Measurements from ENCODE around the gene PCDHA8.
"Not testable (repeated sequence)": the region's sequence is repeated elsewhere in the genome, so short reads cannot be mapped to it uniquely, and the experiment has no call there.

PCDHA8 gene

DNA sequence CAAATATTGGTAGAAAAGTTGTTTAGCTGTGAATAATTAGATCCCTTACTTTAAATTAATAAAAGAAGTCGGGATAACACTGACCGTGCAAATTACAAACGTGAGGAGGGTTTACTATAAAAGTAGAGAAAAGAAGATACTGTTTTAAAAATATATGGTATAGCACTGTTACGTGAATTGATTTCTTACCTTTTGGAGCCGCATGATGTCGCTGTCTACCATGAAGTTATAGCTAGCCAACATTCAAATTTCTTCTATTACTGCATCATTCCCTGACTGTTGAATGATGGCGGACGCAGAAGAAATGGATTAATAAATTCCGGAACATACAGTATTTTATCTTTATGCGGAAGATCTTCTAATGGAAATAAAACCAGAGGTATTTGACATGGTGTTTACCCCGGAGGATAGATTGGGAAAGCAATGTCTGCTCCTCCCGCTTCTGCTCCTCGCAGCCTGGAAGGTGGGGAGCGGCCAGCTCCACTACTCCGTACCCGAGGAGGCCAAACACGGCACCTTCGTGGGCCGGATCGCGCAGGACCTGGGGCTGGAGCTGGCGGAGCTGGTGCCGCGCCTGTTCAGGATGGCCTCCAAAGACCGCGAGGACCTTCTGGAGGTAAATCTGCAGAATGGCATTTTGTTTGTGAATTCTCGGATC, 13.2 kb upstream of the PCDHA8 start, which contains the start of gene PCDHA6:
PCDHA6 (plus strand) TSS at position 257 of the 658 bp plus-strand sequence; CDS start at position 389, 132 bp downstream.
- no peak for DNase-seq (ENCODE audit: low read depth)

DNA sequence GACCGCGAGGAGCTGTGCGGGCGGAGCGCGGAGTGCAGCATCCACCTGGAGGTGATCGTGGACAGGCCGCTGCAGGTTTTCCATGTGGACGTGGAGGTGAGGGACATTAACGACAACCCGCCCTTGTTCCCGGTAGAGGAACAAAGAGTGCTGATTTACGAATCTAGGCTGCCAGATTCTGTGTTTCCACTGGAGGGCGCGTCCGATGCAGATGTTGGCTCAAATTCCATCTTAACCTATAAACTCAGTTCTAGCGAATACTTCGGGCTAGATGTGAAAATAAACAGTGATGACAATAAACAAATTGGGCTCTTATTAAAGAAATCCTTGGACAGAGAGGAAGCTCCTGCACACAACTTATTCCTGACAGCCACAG, 12.6 kb upstream of the PCDHA8 start:
- DNase-seq (ENCODE audit: low read depth), result no peak

DNA sequence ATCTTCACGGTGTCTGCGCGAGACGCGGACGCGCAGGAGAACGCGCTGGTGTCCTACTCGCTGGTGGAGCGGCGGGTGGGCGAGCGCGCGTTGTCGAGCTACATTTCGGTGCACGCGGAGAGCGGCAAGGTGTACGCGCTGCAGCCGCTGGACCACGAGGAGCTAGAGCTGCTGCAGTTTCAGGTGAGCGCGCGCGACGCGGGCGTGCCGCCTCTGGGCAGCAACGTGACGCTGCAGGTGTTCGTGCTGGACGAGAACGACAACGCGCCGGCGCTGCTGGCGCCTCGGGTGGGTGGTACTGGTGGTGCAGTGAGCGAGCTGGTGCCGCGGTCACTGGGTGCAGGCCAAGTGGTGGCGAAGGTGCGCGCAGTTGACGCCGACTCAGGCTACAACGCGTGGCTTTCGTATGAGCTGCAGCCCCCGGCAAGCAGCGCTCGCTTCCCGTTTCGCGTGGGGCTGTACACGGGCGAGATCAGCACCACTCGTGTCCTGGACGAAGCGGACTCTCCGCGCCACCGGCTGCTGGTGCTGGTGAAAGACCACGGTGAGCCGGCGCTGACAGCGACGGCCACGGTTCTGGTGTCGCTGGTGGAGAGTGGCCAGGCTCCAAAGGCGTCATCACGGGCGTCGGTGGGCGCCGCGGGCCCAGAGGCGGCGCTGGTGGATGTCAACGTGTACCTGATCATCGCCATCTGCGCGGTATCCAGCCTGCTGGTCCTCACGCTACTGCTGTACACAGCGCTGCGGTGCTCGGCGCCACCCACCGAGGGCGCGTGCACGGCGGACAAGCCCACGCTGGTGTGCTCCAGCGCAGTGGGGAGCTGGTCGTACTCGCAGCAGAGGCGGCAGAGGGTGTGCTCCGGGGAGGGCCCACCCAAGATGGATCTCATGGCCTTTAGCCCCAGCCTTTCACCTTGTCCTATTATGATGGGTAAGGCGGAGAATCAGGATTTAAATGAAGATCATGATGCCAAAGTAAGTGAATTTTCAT, 11.2 kb upstream of the PCDHA8 start:
- not testable (repeated sequence) for DNase-seq (ENCODE audit: low read depth)

DNA sequence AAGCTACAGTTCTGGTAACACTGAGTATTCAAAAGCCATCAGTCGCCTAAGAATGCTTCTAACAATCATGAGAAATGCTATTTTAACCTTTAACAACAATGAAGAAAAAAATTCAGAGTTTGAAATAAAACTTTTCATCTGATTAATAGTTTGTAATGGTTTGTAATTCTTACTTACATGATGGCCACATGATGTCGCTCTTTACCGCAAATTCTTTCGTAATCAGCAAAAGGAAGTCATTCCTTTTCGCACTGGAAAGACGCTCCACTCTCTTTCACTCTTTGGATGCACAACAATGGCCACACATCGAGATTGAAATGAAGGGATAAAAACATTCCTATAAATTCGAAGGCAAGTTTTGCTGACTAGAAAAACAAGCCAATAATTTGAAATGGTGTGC, 7.0 kb upstream of the PCDHA8 start, which contains the start of gene PCDHA7:
PCDHA7 (plus strand) TSS at position 277 of the 400 bp plus-strand sequence; CDS start at position 392, 115 bp downstream.
- no peak for DNase-seq (ENCODE audit: low read depth)

DNA sequence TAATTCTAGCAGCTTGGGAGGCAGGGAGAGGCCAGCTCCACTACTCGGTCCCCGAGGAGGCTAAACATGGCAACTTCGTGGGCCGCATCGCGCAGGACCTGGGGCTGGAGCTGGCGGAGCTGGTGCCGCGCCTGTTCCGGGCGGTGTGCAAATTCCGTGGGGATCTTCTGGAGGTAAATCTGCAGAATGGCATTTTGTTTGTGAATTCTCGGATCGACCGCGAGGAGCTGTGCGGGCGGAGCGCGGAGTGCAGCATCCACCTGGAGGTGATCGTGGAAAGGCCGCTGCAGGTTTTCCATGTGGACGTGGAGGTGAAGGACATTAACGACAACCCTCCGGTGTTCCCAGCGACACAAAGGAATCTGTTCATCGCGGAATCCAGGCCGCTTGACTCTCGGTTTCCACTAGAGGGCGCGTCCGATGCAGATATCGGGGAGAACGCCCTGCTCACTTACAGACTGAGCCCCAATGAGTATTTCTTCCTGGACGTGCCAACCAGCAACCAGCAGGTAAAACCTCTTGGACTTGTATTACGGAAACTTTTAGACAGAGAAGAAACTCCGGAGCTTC, 6.5 kb upstream of the PCDHA8 start:
- DNase-seq (ENCODE audit: low read depth), result not testable (repeated sequence)

DNA sequence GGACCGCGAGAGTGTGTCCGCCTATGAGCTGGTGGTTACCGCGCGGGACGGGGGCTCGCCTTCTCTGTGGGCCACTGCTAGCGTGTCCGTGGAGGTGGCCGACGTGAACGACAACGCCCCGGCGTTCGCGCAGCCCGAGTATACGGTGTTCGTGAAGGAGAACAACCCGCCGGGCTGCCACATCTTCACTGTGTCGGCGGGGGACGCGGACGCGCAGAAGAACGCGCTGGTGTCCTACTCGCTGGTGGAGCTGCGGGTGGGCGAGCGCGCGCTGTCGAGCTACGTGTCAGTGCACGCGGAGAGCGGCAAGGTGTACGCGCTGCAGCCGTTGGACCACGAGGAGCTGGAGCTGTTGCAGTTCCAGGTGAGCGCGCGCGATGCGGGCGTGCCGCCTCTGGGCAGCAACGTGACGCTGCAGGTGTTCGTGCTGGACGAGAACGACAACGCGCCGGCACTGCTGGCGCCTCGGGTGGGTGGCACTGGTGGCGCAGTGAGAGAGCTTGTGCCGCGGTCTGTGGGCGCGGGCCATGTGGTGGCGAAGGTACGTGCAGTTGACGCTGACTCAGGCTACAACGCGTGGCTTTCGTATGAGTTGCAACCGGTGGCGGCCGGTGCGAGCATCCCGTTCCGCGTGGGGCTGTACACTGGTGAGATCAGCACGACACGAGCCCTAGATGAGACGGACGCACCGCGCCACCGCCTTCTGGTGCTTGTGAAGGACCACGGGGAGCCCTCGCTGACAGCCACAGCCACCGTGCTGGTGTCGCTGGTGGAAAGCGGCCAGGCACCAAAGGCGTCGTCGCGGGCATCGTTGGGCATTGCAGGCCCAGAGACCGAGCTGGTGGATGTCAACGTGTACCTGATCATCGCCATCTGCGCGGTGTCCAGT, 5.1 kb upstream of the PCDHA8 start:
- DNase-seq (ENCODE audit: low read depth), result no peak

DNA sequence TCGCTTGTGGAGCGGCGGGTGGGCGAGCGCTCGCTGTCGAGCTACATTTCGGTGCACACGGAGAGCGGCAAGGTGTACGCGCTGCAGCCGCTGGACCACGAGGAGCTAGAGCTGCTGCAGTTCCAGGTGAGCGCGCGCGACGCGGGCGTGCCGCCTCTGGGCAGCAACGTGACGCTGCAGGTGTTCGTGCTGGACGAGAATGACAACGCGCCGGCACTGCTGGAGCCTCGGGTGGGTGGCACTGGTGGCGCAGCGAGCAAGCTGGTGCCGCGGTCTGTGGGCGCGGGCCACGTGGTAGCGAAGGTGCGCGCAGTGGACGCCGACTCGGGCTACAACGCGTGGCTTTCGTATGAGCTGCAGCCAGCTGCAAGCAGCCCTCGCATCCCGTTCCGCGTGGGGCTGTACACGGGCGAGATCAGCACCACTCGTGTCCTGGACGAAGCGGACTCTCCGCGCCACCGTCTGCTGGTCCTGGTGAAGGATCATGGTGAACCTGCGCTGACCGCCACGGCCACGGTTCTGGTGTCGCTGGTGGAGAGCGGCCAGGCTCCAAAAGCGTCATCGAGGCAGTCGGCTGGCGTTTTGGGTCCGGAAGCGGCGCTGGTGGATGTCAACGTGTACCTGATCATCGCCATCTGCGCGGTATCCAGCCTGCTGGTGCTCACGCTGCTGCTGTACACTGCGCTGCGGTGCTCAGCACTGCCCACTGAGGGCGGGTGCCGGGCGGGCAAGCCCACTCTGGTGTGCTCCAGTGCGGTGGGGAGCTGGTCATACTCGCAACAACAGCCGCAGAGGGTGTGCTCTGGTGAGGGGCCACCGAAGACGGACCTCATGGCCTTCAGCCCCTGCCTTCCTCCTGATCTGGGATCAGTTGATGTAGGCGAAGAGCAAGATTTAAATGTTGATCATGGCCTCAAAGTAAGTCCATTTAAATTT, 2.1 kb downstream of the PCDHA8 start:
- DNase-seq (ENCODE audit: low read depth), result no peak

DNA sequence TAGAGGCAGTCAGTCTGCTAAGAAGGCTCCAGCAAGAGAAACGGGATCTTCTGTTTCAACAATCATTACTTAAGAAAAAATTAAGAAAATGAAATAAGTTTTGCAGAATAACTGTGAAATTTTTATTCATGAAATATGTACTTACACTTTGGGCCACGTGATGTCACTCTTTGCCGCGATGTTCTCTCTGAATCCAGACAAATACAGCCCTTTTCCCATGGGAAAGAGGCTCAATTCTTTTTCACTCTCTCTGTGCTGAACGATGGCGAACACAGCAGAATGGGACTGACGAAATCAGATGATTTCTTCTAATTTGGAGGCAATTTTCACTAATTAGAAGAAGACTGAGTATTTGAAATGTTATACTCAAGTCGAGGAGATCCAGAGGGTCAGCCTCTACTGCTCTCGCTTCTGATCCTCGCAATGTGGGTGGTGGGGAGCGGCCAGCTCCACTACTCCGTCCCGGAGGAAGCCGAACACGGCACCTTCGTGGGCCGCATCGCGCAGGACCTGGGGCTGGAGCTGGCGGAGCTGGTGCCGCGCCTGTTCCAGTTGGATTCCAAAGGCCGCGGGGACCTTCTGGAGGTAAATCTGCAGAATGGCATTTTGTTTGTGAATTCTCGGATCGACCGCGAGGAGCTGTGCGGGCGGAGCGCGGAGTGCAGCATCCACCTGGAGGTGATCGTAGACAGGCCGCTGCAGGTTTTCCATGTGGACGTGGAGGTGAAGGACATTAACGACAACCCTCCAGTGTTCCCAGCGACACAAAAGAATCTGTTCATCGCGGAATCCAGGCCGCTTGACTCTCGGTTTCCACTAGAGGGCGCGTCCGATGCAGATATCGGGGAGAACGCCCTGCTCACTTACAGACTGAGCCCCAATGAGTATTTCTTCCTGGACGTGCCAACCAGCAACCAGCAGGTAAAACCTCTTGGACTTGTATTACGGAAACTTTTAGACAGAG, 7.4 kb downstream of the PCDHA8 start, which contains the start of gene PCDHA9:
PCDHA9 (plus strand) TSS at position 244 of the 964 bp plus-strand sequence; CDS start at position 358, 114 bp downstream.
- DNase-seq (ENCODE audit: low read depth), result not testable (repeated sequence)

DNA sequence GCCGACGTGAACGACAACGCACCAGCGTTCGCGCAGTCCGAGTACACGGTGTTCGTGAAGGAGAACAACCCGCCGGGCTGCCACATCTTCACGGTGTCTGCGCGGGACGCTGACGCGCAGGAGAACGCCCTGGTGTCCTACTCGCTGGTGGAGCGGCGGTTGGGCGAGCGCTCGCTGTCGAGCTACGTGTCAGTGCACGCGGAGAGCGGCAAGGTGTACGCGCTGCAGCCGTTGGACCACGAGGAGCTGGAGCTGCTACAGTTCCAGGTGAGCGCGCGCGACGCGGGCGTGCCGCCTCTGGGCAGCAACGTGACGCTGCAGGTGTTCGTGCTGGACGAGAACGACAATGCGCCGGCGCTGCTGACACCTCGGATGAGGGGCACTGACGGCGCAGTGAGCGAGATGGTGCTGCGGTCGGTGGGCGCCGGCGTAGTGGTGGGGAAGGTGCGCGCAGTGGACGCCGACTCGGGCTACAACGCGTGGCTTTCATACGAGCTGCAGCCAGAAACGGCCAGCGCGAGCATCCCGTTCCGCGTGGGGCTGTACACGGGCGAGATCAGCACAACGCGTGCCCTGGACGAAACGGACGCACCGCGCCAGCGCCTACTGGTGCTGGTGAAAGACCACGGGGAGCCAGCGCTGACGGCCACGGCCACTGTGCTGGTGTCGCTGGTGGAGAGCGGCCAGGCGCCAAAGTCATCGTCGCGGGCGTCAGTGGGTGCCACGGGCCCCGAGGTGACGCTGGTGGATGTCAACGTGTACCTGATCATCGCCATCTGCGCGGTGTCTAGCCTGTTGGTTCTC, 9.0 kb downstream of the PCDHA8 start:
- not testable (repeated sequence) for DNase-seq (ENCODE audit: low read depth)

DNA sequence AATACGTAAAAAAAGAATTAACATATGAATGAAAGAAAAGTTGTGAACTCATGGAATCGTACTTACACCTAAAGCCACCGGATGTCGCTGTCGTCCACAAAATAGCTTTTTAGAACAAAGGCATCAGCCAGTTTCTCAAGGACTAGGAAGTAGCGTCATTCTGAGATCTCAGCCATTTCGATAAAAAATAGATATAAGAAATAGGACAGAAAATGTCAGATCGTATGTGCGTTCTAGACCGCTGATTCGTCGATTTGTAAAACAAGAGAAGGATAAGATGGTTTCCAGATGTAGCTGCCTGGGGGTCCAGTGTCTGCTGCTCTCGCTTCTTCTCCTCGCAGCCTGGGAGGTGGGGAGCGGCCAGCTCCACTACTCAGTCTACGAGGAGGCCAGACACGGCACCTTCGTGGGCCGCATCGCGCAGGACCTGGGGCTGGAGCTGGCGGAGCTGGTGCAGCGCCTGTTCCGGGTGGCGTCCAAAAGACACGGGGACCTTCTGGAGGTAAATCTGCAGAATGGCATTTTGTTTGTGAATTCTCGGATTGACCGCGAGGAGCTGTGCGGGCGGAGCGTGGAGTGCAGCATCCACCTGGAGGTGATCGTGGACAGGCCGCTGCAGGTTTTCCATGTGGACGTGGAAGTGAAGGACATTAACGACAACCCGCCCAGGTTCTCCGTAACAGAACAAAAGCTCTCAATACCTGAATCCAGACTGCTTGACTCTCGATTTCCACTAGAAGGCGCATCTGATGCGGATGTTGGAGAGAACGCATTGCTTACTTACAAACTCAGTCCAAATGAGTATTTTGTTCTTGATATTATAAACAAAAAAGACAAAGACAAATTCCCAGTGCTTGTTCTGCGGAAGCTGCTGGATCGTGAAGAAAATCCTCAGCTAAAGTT, 15.0 kb downstream of the PCDHA8 start, which contains the start of gene PCDHA10:
PCDHA10 (plus strand) TSS at position 126 of the 903 bp plus-strand sequence; CDS start at position 278, 152 bp downstream.
- DNase-seq (ENCODE audit: low read depth), result no peak

DNA sequence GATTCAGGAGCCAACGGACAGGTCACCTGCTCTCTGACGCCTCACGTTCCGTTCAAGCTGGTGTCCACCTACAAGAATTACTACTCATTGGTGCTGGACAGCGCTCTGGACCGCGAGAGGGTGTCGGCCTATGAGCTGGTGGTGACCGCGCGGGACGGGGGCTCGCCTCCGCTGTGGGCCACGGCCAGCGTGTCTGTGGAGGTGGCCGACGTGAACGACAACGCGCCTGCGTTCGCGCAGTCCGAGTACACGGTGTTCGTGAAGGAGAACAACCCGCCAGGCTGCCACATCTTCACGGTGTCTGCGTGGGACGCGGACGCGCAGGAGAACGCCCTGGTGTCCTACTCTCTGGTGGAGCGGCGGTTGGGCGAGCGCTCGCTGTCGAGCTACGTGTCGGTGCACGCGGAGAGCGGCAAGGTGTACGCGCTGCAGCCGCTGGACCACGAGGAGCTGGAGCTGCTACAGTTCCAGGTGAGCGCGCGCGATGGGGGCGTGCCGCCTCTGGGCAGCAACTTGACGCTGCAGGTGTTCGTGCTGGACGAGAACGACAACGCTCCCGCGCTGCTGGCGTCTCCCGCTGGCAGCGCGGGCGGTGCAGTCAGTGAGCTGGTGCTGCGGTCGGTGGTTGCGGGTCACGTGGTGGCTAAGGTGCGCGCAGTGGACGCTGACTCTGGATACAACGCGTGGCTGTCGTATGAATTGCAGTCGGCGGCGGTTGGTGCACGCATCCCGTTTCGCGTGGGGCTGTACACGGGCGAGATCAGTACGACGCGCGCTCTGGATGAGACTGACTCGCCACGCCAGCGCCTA, 16.4 kb downstream of the PCDHA8 start:
- no peak for DNase-seq (ENCODE audit: low read depth)

DNA sequence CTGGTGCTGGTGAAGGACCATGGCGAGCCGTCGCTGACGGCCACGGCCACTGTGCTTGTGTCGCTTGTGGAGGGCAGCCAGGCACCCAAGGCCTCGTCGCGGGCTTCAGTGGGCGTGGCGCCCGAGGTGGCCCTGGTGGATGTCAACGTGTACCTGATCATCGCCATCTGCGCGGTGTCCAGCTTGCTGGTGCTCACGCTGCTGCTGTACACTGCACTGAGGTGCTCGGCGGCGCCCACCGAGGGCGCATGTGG, 16.9 kb downstream of the PCDHA8 start:
- DNase-seq (ENCODE audit: low read depth), result no peak

DNA sequence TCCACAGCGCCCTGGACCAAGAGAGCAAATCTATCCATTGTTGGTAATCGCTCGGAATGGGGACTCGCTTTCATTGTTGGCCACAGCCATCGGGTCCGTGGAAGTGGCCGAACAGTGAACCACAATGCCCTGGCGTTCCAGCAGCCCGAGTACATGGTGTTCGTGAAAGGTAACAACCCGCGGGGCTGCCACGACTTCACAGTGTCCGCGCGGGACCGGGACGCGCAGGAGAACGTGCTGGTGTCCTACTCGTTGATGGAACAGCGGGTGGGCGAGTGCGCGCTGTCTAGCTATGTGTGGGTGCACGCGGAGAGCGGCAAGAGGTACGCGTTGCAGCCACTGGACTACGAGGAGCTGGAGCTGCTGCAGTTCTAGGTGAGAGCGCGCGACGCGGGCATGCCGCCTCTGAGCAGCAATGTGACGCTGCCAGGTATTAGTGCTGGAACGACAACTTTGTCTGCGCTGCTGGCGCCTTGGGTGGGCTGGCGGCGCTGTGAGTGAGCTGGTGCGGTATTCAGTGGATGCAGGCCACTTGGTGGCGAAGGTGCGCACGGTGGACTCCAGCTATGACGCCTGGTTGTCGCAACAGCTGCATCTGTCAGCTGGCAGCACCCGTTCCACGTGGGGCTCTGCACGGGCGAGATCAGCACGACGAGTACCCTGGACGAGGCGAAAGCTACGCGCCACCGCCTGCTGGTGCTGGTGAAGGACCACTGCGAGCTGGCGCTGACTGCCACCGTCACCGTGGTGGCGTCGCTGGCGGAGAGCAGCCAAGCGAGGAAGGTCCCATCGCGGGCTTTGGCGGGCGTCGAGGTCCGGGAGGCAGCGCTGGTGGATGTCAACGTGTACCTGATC, 21.7 kb downstream of the PCDHA8 start:
- no peak for DNase-seq (ENCODE audit: low read depth)

DNA sequence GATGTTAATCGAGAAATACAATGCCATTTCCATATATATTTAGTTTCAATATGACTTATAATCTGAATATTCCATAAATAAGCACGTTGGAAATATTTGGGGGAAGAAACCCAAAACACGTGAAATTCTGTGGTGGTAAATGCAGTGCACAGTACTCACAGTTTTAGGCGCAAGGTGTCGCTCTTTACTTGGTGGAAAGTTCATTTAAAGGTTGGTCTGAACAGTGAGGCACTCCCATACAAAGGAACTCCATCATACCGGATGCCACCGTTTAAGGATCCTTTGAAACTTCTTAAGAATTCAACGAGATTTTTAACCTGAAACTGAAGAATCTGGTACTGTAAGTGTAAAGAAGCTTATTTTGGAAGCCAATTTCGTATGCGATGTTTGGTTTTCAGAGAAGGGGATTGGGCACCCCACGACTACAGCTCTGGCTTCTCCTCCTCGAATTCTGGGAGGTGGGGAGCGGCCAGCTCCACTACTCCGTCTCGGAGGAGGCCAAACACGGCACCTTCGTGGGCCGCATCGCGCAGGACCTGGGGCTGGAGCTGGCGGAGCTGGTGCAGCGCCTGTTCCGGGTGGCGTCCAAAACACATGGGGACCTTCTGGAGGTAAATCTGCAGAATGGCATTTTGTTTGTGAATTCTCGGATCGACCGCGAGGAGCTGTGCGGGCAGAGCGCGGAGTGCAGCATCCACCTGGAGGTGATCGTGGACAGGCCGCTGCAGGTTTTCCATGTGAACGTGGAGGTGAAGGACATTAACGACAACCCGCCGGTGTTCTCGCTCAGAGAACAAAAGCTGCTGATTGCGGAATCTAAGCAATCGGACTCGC, 28.0 kb downstream of the PCDHA8 start, which contains the start of gene PCDHA11:
PCDHA11 (plus strand) TSS at position 237 of the 834 bp plus-strand sequence; CDS start at position 384, 147 bp downstream.
- no peak for DNase-seq (ENCODE audit: low read depth)

DNA sequence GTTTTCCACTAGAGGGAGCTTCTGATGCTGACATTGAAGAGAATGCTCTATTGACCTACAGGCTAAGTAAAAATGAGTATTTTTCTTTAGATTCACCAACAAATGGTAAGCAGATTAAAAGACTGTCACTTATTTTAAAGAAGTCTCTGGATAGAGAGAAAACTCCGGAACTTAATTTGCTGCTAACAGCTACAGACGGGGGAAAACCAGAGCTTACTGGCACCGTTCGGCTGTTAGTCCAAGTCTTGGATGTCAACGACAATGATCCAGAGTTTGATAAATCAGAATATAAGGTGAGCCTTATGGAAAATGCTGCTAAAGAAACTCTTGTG, 28.5 kb downstream of the PCDHA8 start:
- DNase-seq (ENCODE audit: low read depth), result no peak

All from stimulated activated CD8-positive, alpha-beta memory T cell treated with anti-CD3 and anti-CD28 coated beads, Interleukin-4, amount 100 ng/mL, for 24 hours (primary cell).